ENCODE data around the gene CLHC1. TPM values are rescaled to one million over a fixed set of nuclear protein-coding genes. Genes with fewer than 3 reads are reported as not detected.
"Not testable (repeated sequence)": the region's sequence is repeated elsewhere in the genome, so short reads cannot be mapped to it uniquely, and the experiment has no call there.

Gene CLHC1
- total RNA-seq, 2 donors from 2014 or later, result 3.5 to 7.1 TPM

- not testable (repeated sequence) for H3K27me3 Mint-ChIP-seq; ATAC-seq; H3K36me3 Mint-ChIP-seq (ENCODE audit: low read depth); H3K9me3 ChIP-seq (ENCODE audit: control insufficient read depth, low read length, poor library complexity, severe bottlenecking); DNase-seq
- H3K27ac Mint-ChIP-seq, result peak overlapping the region; percentile 34
- peak overlapping the region; percentile 15 for H3K4me3 Mint-ChIP-seq
- H3K4me1 Mint-ChIP-seq, result peaks cover 32% of the 10 kb centered on the region
Measured at GRCh38 chr2:55227437-55228225, 4.5 kb downstream of the CLHC1 start.

GRCh38 chr2:55225481-55226020, 6.5 kb downstream of the CLHC1 start:
- H3K4me1 Mint-ChIP-seq, result peaks cover 30% of the 10 kb centered on the region
- DNase-seq (no peak), ATAC-seq (no peak)
- H3K27ac Mint-ChIP-seq, result peak overlapping the region; percentile 21
- no peaks in the 10 kb centered on the region for H3K36me3 Mint-ChIP-seq (ENCODE audit: low read depth)
- H3K4me3 Mint-ChIP-seq, result no peak overlapping the region
- no peaks in the 10 kb centered on the region for H3K27me3 Mint-ChIP-seq
- no peaks in the 10 kb centered on the region for H3K9me3 ChIP-seq (ENCODE audit: control insufficient read depth, low read length, poor library complexity, severe bottlenecking)

GRCh38 chr2:55224761-55225261, 7.3 kb downstream of the CLHC1 start:
- no peak for DNase-seq
- H3K27me3 Mint-ChIP-seq, result no peaks in the 10 kb centered on the region
- ATAC-seq, result no peak
- H3K27ac Mint-ChIP-seq, result peak overlapping the region; percentile 21
- H3K4me3 Mint-ChIP-seq, result no peak overlapping the region
- peaks cover 28% of the 10 kb centered on the region for H3K4me1 Mint-ChIP-seq
- no peaks in the 10 kb centered on the region for H3K36me3 Mint-ChIP-seq (ENCODE audit: low read depth)
- H3K9me3 ChIP-seq (ENCODE audit: control insufficient read depth, low read length, poor library complexity, severe bottlenecking), result no peaks in the 10 kb centered on the region

GRCh38 chr2:55223958-55224760, 7.9 kb downstream of the CLHC1 start:
- H3K27ac Mint-ChIP-seq, result peak overlapping the region; percentile 83
- no peaks in the 10 kb centered on the region for H3K27me3 Mint-ChIP-seq
- H3K4me1 Mint-ChIP-seq, result peaks cover 28% of the 10 kb centered on the region
- H3K4me3 Mint-ChIP-seq, result peak overlapping the region; percentile 84
- H3K9me3 ChIP-seq (ENCODE audit: control insufficient read depth, low read length, poor library complexity, severe bottlenecking), result no peaks in the 10 kb centered on the region
- ATAC-seq (no peak), DNase-seq (no peak)
- no peaks in the 10 kb centered on the region for H3K36me3 Mint-ChIP-seq (ENCODE audit: low read depth)

- H3K4me3 Mint-ChIP-seq, result no peak overlapping the region
- ATAC-seq (no peak), DNase-seq (no peak)
- no peaks in the 10 kb centered on the region for H3K27me3 Mint-ChIP-seq
- no peaks in the 10 kb centered on the region for H3K4me1 Mint-ChIP-seq
- no peaks in the 10 kb centered on the region for H3K36me3 Mint-ChIP-seq (ENCODE audit: low read depth)
- no peaks in the 10 kb centered on the region for H3K9me3 ChIP-seq (ENCODE audit: control insufficient read depth, low read length, poor library complexity, severe bottlenecking)
- H3K27ac Mint-ChIP-seq, result peak overlapping the region; percentile 6
Measured at GRCh38 chr2:55213822-55214221, 18.3 kb downstream of the CLHC1 start.

GRCh38 chr2:55204950-55205349, 27.1 kb downstream of the CLHC1 start:
- Mint-ChIP-seq H3K4me1 (no peaks in the 10 kb centered on the region), H3K4me3 (no peak overlapping the region), H3K27me3 (no peaks in the 10 kb centered on the region), H3K27ac (no peak overlapping the region), H3K36me3 (ENCODE audit: low read depth) (no peaks in the 10 kb centered on the region)
- no peaks in the 10 kb centered on the region for H3K9me3 ChIP-seq (ENCODE audit: control insufficient read depth, low read length, poor library complexity, severe bottlenecking)
- DNase-seq (no peak), ATAC-seq (no peak)

GRCh38 chr2:55204536-55204935, 27.6 kb downstream of the CLHC1 start:
- Mint-ChIP-seq H3K27me3 (no peaks in the 10 kb centered on the region), H3K4me3 (no peak overlapping the region), H3K27ac (no peak overlapping the region), H3K4me1 (no peaks in the 10 kb centered on the region), H3K36me3 (ENCODE audit: low read depth) (peaks cover 2% of the 10 kb centered on the region)
- no peaks in the 10 kb centered on the region for H3K9me3 ChIP-seq (ENCODE audit: control insufficient read depth, low read length, poor library complexity, severe bottlenecking)
- no peak for DNase-seq
- no peak for ATAC-seq

- Mint-ChIP-seq H3K4me1 (no peaks in the 10 kb centered on the region), H3K27ac (no peak overlapping the region)
- no peak for DNase-seq
Measured at GRCh38 chr2:55200416-55200815, 31.7 kb downstream of the CLHC1 start.

GRCh38 chr2:55196526-55196925, 35.6 kb downstream of the CLHC1 start:
- H3K4me3 Mint-ChIP-seq, result no peak overlapping the region
- DNase-seq, result no peak
- no peak for ATAC-seq
- no peaks in the 10 kb centered on the region for H3K4me1 Mint-ChIP-seq
- no peaks in the 10 kb centered on the region for H3K27me3 Mint-ChIP-seq
- H3K9me3 ChIP-seq (ENCODE audit: control insufficient read depth, low read length, poor library complexity, severe bottlenecking), result no peaks in the 10 kb centered on the region
- no peak overlapping the region for H3K27ac Mint-ChIP-seq
- peaks cover 6% of the 10 kb centered on the region for H3K36me3 Mint-ChIP-seq (ENCODE audit: low read depth)

More at GRCh38 chr2:55200416-55200815, 31.7 kb downstream of the CLHC1 start:
- H3K9me3 ChIP-seq (ENCODE audit: control insufficient read depth, low read length, poor library complexity, severe bottlenecking), result no peaks in the 10 kb centered on the region
- H3K4me3 Mint-ChIP-seq, result no peak overlapping the region
- ATAC-seq, result no peak
- peaks cover 5% of the 10 kb centered on the region for H3K36me3 Mint-ChIP-seq (ENCODE audit: low read depth)
- H3K27me3 Mint-ChIP-seq, result no peaks in the 10 kb centered on the region

- H3K27me3 Mint-ChIP-seq; H3K9me3 ChIP-seq (ENCODE audit: control insufficient read depth, low read length, poor library complexity, severe bottlenecking); H3K36me3 Mint-ChIP-seq (ENCODE audit: low read depth); H3K27ac Mint-ChIP-seq; H3K4me1 Mint-ChIP-seq; DNase-seq; ATAC-seq; H3K4me3 Mint-ChIP-seq: not testable (repeated sequence)
Measured at GRCh38 chr2:55191888-55192287, 40.2 kb downstream of the CLHC1 start.

- H3K27me3 Mint-ChIP-seq; H3K4me1 Mint-ChIP-seq; H3K4me3 Mint-ChIP-seq; DNase-seq; H3K27ac Mint-ChIP-seq; H3K36me3 Mint-ChIP-seq (ENCODE audit: low read depth); ATAC-seq; H3K9me3 ChIP-seq (ENCODE audit: control insufficient read depth, low read length, poor library complexity, severe bottlenecking): not testable (repeated sequence)
Measured at GRCh38 chr2:55186837-55187236, 45.3 kb downstream of the CLHC1 start.

GRCh38 chr2:55180374-55180773, 51.7 kb downstream of the CLHC1 start:
- Mint-ChIP-seq H3K27ac (no peak overlapping the region), H3K4me1 (peaks cover 6% of the 10 kb centered on the region), H3K27me3 (no peaks in the 10 kb centered on the region), H3K36me3 (ENCODE audit: low read depth) (peaks cover 2% of the 10 kb centered on the region), H3K4me3 (no peak overlapping the region)
- H3K9me3 ChIP-seq (ENCODE audit: control insufficient read depth, low read length, poor library complexity, severe bottlenecking), result no peaks in the 10 kb centered on the region
- no peak for DNase-seq
- ATAC-seq, result no peak

GRCh38 chr2:55176094-55176415, 56.0 kb downstream of the CLHC1 start:
- no peaks in the 10 kb centered on the region for H3K27me3 Mint-ChIP-seq
- peak overlapping the region; percentile 41 for H3K27ac Mint-ChIP-seq
- H3K36me3 Mint-ChIP-seq (ENCODE audit: low read depth), result peaks cover 2% of the 10 kb centered on the region
- peak overlapping the region; percentile 56 for H3K4me3 Mint-ChIP-seq
- no peak for DNase-seq
- ATAC-seq, result no peak
- H3K9me3 ChIP-seq (ENCODE audit: control insufficient read depth, low read length, poor library complexity, severe bottlenecking), result no peaks in the 10 kb centered on the region
- H3K4me1 Mint-ChIP-seq, result peaks cover 6% of the 10 kb centered on the region

Data from T-helper 17 cell (primary cell).